Dendritic cell treated with granulocyte-macrophage colony-stimulating factor and Interleukin-4, amounts not matched to agents 40 ng/mL and 50 ng/mL, for 4 days (primary cell): Measurements from ENCODE around the gene PPP1R9A.

ENCODE experiments used
- H3K27ac Mint-ChIP-seq: one replicate; pipeline ENCODE4 v1.8.0; 2022; ENCODE audit warnings: mild to moderate bottlenecking, mixed read lengths
- H3K27me3 Mint-ChIP-seq: one replicate; pipeline ENCODE4 v1.8.0; 2022; ENCODE audit warnings: mild to moderate bottlenecking, mixed read lengths
- H3K36me3 Mint-ChIP-seq: one replicate; pipeline ENCODE4 v1.8.0; 2022; ENCODE audit warnings: low read depth, mixed read lengths
- H3K4me1 Mint-ChIP-seq: one replicate; pipeline ENCODE4 v1.8.0; 2022; ENCODE audit warnings: low read depth, mixed read lengths
- H3K4me3 Mint-ChIP-seq: one replicate; pipeline ENCODE4 v1.8.0; 2022; ENCODE audit warnings: mild to moderate bottlenecking, moderate library complexity, mixed read lengths
- H3K9me3 Mint-ChIP-seq: one replicate; pipeline ENCODE4 v1.8.0; 2022; ENCODE audit warnings: mixed read lengths
- intact Hi-C: fragments of 100-400 bp; cut with micrococcal nuclease; formaldehyde crosslinking; loops from one replicate; pipeline ENCODE4 v1.15.0; 2022

The PPP1R9A gene

DNA sequence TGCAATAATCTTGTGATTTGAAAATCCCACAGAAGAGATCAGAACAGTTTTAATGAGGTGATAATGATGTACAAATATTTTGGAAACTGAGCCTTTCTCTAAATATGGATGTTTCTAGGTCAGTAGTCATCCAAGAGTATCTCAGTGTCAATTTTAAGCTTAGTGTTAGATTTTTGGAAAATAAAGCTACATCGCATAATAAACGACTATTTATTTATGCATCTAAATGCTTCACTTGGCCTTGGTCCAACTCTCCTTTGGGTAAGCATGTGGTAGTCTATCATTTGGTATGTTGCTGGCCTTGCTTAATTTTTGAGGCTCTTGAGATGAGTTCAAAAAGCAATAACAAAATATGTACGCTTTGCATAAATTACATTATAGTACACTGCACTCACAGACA lies 5.4 kb upstream of the PPP1R9A start:
- Mint-ChIP-seq H3K4me1 (no peaks in the 10 kb centered on the region), H3K27ac (no peak overlapping the region), H3K9me3 (no peaks in the 10 kb centered on the region), H3K36me3 (no peaks in the 10 kb centered on the region), H3K4me3 (no peak overlapping the region), H3K27me3 (peaks cover 8% of the 10 kb centered on the region)
- intact Hi-C loops = no loop called here

DNA sequence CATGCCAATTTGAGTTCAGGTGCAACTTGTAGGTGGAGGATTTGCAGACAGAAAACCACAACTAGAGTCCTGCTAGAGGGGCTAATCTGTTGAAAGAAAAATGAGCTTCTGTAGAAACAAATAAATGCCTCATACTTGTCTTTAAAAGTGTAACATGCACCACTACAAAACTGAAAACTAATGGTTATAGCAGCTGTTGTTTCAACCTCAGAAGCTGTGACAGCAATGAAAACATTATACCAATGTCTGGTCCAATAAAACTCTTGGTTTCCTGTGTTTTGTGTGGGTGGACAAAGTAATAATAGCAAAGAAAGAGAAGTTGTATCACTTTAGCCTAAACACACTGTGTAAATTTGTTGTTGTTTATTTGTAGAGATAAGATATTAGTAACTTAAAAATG lies 3.4 kb upstream of the PPP1R9A start:
- Mint-ChIP-seq H3K36me3 (no peaks in the 10 kb centered on the region), H3K27ac (no peak overlapping the region), H3K27me3 (peaks cover 24% of the 10 kb centered on the region), H3K4me1 (peaks cover 7% of the 10 kb centered on the region), H3K4me3 (no peak overlapping the region), H3K9me3 (no peaks in the 10 kb centered on the region)
- intact Hi-C loops = no loop called here

DNA sequence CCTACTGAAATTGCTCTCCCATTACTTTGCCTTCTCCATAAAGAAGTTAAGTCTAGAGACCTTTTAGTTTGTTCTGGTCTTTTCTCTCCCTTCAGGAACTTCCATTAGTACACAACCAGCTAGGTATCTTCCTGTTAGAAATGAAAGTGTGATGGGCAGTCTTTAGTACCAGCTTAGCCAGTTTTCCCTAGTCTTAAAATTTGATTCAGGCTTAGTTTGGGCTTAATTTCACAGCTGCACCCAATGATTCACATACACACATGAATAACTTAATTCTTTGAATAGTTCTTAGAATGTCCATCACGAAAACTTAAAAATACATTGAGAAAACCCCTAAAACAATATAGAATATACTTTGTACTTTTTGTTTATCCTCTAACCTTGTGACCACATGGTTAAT lies 2.4 kb upstream of the PPP1R9A start:
- H3K4me3 Mint-ChIP-seq = no peak overlapping the region
- intact Hi-C loops = no loop called here

DNA sequence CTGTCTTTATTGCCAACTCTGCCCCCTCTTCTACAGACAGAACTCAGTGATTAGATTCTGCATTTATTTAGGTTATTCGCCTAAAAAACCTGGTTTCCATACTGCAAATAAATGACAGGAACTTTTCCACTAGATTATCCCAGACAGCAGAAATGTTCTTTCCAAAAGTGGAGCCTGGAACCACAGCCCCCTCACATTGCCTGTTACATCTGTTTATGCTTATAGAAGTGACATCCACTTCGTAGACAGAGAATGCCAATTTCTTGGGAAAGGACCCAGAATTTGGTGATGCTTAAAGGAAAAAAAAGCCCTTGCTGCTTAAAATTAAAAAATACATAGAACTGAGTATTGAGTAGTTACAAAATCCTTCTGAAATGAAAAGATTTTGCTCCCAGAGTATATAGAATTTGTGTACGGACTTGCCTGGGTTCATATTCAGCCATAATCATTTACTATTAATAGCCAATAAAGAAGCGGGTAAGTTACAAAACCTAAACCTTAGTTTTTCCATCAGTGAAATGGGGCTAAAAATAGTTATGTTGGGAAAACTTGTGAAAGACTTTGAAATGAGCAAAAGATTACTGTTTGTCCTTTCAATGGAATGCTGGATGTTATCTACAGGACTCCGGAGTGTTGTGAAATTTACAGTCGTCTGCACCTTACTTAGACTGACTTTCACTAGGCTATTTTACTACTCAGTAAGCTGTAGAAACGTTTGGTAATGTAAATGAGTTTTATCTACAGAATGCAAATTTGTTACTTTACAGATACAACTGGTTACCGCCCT lies 1.1 kb upstream of the PPP1R9A start:
- no peak overlapping the region for H3K27ac Mint-ChIP-seq
- H3K9me3 Mint-ChIP-seq = no peaks in the 10 kb centered on the region
- no peaks in the 10 kb centered on the region for H3K36me3 Mint-ChIP-seq
- H3K4me1 Mint-ChIP-seq = peaks cover 7% of the 10 kb centered on the region
- H3K27me3 Mint-ChIP-seq = peaks cover 42% of the 10 kb centered on the region
- intact Hi-C loops = no loop called here
- no peak overlapping the region for H3K4me3 Mint-ChIP-seq

More for the DNA sequence above, 2.4 kb upstream of the PPP1R9A start:
- no peak overlapping the region for H3K27ac Mint-ChIP-seq
- peaks cover 34% of the 10 kb centered on the region for H3K27me3 Mint-ChIP-seq
- no peaks in the 10 kb centered on the region for H3K9me3 Mint-ChIP-seq
- H3K4me1 Mint-ChIP-seq = peaks cover 7% of the 10 kb centered on the region
- no peaks in the 10 kb centered on the region for H3K36me3 Mint-ChIP-seq

DNA sequence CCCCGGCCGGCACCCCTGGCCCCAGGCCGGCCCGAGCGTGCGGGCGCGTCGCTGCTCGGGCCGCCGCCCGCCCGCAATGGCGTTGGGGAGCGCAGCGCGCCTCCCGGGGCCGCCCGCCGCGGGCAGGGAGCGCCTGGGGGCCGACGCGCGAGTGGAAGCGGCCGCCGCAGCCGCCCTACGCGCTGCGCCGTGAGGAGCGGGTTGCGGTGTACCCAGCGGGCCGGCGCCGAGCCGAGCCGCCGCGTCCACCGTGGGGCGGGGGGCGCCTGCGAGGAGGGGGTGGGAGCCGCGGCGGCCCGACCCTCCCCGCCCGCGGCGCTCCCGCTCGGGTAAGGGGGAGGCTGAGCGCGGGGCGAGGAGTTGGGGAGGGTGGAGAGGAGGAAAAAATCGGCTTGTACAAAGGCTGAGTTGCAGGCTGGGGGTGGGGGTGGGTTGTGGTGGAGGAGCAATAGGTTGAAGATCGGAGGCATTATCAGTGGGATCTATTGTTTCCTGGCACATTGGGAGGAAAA lies 473 bp downstream of the PPP1R9A start:
- Mint-ChIP-seq H3K4me3 (no peak overlapping the region), H3K27me3 (peaks cover 42% of the 10 kb centered on the region), H3K27ac (no peak overlapping the region), H3K36me3 (no peaks in the 10 kb centered on the region), H3K4me1 (peaks cover 7% of the 10 kb centered on the region), H3K9me3 (no peaks in the 10 kb centered on the region)
- intact Hi-C loops = no loop called here

DNA sequence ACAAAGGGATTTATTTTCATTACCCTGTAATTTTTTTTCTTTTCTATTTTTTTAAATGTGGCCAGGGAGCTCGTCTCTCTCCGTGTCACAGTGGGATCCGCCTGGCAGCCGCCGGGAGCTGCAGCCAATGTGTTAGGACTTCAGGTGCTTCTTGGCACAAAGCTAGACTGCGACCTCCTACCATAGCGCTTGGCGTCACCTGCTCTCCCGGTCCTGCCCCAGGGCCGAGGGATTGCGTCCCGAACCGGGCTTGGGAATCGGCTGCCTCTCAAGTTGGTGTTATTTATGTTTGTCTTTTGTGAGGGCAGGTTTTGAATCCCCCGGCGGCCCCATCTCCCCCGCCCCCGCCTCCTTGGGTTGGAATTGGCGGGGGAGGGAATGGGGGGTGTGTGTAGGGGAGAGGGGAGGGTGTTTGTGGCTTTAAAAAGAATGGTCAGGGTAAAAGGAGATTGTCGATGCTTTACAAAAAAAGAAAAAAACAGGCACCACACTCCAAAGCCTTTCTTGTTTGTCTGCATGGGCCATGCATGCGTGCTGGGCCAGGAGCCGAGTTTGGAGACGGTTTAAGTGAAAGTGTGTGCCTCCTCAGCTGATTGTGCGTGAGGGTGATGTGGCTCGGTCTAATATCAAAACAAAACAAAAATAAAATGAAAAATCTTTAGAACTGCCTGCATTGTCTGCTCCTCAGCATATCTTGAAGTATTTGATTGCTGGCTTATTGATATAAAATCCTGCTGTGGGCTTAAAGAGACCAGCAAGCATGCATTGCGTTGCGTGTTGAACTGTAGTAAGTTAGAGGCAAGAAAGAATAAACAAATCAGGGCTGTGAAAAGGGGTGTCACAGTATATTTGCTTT lies 1.2 kb downstream of the PPP1R9A start:
- Mint-ChIP-seq H3K27me3 (peaks cover 42% of the 10 kb centered on the region), H3K4me3 (peak overlapping the region; percentile 35), H3K4me1 (peaks cover 7% of the 10 kb centered on the region), H3K36me3 (no peaks in the 10 kb centered on the region), H3K9me3 (no peaks in the 10 kb centered on the region), H3K27ac (no peak overlapping the region)
- intact Hi-C loops = no loop called here

DNA sequence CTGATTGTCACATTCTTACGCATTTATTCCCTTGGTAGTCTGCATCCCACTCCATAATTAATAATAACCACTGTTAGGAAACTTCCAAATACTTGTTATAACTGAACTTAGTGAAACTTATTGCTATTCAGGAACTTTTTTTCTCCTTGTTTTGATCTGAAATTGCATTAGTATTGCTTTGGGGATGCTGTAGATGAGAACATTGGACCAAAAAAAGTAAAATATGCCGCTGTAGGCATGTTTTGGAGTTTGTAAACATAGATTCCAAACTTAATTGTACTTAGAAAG lies 1.7 kb downstream of the PPP1R9A start:
- H3K36me3 Mint-ChIP-seq = no peaks in the 10 kb centered on the region
- H3K27ac Mint-ChIP-seq = no peak overlapping the region
- H3K4me3 Mint-ChIP-seq = no peak overlapping the region
- peaks cover 7% of the 10 kb centered on the region for H3K4me1 Mint-ChIP-seq
- peaks cover 42% of the 10 kb centered on the region for H3K27me3 Mint-ChIP-seq
- intact Hi-C loops = no loop called here
- H3K9me3 Mint-ChIP-seq = no peaks in the 10 kb centered on the region

DNA sequence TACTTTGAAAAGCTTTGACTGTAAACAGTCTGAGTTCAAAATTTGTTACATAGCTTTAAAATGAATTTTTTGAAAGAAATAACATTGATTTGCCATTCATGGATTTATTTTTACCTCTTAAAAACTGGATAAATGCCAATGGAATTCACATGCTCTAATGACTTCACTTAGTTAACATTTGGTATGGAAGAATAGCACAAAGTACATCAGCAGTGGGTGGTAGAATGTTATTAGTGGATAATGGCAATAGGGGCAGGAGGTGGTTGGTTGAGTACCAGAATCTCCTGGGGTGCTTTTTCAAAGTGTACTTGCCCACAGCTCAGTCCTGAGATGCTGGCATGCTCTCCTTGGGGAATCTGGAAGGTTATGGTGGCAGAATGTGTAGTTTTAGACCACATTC lies 4.7 kb downstream of the PPP1R9A start:
- Mint-ChIP-seq H3K4me1 (peaks cover 7% of the 10 kb centered on the region), H3K9me3 (no peaks in the 10 kb centered on the region), H3K27me3 (peaks cover 33% of the 10 kb centered on the region), H3K27ac (no peak overlapping the region), H3K36me3 (no peaks in the 10 kb centered on the region), H3K4me3 (no peak overlapping the region)
- intact Hi-C loops = no loop called here

DNA sequence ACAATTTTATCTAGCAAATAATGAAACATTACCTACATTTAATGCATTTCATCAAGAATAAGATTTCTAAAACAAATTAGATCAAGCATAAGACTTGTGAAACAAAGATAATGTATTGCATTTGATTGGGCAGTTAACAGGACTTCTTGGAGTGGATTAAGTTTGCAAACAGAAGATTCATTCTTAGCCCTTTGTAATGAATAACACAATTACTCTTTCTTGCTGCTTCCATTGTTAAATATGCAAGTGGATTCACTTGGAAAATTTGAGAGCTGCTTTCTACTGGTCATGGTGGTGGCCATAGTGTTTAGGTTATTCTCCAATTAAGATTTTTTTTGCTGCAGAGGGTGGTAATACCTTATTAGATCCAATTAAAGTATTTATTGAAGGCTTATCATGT lies 6.0 kb downstream of the PPP1R9A start:
- H3K4me1 Mint-ChIP-seq = peaks cover 4% of the 10 kb centered on the region
- peaks cover 24% of the 10 kb centered on the region for H3K27me3 Mint-ChIP-seq
- intact Hi-C loops = no loop called here
- no peak overlapping the region for H3K27ac Mint-ChIP-seq
- H3K9me3 Mint-ChIP-seq = no peaks in the 10 kb centered on the region
- no peaks in the 10 kb centered on the region for H3K36me3 Mint-ChIP-seq
- H3K4me3 Mint-ChIP-seq = no peak overlapping the region

DNA sequence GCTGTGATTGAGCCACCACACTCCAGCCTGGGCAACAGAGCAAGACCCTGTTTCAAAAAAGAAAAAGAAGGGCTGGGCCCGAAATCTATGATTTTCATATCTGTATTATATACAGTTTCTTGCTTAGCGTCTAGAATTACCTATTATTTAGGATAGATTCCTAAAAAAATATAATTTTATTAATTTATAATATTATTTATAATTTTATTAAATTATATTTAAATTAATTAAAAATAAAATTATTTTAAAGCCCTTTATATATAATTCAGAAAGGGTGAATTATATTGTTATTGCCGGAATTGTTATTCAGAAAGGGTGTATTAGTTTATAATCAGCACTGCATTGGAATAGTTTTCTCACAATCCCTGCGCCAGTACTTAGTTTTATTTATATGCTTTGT lies 14.5 kb downstream of the PPP1R9A start:
- Mint-ChIP-seq H3K27me3 (no peaks in the 10 kb centered on the region), H3K4me1 (no peaks in the 10 kb centered on the region), H3K9me3 (no peaks in the 10 kb centered on the region), H3K4me3 (no peak overlapping the region), H3K36me3 (no peaks in the 10 kb centered on the region), H3K27ac (no peak overlapping the region)
- intact Hi-C loops = no loop called here

DNA sequence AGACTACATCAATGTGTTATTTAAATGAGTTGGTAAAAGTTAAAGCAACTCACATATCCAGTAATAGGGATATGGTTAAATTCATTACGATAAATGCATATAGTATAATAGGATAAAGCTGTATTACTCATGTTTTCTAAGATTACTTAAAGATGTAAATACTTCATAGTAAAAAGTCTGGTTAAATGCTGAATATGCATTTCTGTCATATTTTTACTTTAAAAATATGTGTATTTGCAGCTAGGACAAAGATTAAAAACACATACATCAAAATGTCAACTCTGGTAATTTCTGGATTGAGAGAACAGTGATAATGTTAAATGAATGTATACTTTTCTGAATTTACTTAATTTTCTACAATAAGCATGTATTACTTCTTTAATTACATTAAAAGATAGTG lies 15.1 kb downstream of the PPP1R9A start:
- intact Hi-C loops = no loop called here
- H3K36me3 Mint-ChIP-seq = no peaks in the 10 kb centered on the region
- no peaks in the 10 kb centered on the region for H3K9me3 Mint-ChIP-seq
- H3K27me3 Mint-ChIP-seq = no peaks in the 10 kb centered on the region
- H3K4me1 Mint-ChIP-seq = no peaks in the 10 kb centered on the region
- H3K27ac Mint-ChIP-seq = no peak overlapping the region
- no peak overlapping the region for H3K4me3 Mint-ChIP-seq

DNA sequence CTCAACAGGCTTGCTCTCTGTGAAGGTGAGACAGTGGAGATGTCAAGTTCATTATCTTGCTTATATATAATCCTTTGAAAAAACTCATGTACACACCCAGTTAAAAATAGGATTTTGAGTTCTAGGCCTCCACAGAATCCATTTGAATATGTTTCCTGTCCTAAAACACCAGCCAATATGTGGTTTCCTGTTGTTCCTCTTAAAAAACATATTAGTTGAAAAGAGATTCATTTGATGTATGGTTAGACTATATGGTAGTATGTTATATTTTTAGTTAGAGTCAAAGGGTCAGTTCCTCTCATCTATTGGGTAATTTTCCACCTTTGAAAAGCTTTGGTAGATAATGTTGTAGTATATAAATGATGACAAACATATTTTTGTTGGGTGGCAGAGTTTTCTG lies 16.0 kb downstream of the PPP1R9A start:
- H3K27ac Mint-ChIP-seq = no peak overlapping the region
- intact Hi-C loops = no loop called here
- no peaks in the 10 kb centered on the region for H3K27me3 Mint-ChIP-seq
- no peaks in the 10 kb centered on the region for H3K4me1 Mint-ChIP-seq
- no peaks in the 10 kb centered on the region for H3K36me3 Mint-ChIP-seq
- H3K4me3 Mint-ChIP-seq = no peak overlapping the region
- H3K9me3 Mint-ChIP-seq = no peaks in the 10 kb centered on the region

DNA sequence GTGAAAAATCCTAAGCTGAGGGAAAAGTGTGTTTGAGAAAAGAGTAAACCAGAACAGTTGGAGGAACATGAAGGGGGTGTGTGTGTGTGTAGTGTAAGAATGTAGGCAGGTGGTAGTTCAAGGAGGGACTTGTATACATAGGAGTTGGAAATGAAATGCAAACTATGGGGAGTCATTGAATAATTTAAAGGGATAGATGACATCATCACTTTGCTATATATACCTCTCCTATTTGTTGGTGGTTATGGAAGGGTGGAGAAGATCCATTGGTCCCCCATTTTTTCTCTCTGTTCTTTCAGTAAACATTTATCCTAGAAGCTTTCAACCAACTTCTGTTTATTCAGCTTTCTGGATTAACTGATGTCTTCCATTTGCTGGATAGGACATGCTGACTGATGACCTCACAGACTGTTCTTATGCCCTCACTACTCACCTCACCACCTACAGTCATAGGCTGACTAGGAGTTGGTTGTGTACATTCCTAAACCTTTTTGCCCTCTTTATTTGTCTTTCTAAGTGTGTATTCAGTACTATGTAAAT lies 20.8 kb downstream of the PPP1R9A start:
- intact Hi-C loops = no loop called here
- Mint-ChIP-seq H3K27ac (no peak overlapping the region), H3K36me3 (no peaks in the 10 kb centered on the region), H3K4me3 (no peak overlapping the region), H3K27me3 (no peaks in the 10 kb centered on the region), H3K9me3 (no peaks in the 10 kb centered on the region), H3K4me1 (no peaks in the 10 kb centered on the region)

DNA sequence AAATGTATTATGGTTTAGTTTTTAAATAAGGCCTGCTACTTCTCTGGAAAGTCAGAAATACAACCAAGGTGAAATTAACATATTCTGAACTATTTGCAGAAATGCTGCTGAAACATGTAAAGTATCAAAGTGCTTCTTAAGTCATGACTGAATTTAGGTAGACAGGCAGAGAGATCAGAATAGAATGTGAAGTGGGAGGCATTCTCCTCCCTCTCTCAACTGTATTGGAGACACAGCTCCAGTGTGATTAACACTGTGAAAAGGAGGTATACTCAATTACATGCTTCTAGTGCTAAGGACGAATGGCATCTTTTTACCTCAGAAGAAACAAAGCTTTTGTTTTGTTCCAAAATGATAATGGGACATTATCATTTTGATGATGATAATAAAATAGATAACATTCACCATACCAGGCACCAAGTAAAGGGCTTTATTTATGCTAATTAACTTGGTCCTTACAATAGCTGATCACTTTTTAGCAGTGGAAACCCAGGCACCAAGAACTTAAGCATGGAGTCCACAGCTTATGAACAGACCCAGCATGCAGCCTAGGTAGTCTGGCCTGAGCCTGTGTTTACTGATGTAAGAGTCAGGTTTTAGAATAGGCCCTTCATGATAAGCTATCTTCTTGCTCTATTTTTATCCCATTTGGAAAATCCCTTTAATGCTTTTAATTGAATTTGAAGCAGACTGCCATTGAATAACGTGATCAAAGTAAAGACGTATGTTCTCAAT lies 26.0 kb downstream of the PPP1R9A start:
- Mint-ChIP-seq H3K4me3 (no peak overlapping the region), H3K9me3 (no peaks in the 10 kb centered on the region), H3K4me1 (no peaks in the 10 kb centered on the region), H3K27ac (no peak overlapping the region), H3K36me3 (no peaks in the 10 kb centered on the region), H3K27me3 (no peaks in the 10 kb centered on the region)
- intact Hi-C loops = no loop called here
